ENCODE results near the gene MYO3B.

The MYO3B gene

DNA sequence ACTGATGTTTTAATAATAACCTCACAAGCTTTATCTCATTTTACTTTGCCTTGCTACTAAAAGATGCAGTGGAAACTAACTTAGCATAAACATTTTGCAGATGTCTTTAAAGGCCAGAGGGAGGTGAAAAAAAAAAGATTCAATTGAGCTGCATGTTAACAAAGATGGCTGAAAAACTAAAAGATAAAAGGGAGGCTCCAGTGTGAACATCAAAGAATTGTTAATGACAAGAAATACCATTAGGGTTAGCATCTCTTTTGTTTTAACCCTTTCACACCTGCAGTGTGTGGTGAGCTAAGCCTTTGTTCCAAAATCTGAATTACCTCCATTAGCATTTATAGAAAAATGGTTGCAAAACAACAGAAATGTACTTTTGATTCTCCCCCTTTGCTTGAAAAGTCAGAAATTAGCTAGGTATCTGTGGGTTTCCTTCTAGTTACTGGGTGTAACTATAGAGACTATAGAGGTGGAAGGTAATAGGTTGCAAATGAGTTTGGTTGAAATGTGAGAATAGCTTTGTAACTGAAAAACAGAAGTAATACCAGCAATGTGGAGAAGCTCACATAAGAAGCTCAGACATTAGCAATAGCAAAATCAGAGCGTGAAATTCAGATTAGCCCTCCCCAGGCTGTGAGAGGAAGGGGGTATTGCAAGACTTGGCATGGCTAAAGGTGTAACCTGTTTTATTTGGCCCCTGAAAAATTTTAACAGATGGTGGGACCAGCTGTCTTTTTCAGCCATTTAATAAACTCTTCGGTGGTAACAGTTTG, 502.4 kb downstream of the MYO3B start:
- TF ChIP-seq CTCF (IDR thresholded peaks at IDR 0.05; ENCODE audit: control extremely low read depth, extremely low read depth, low read depth, missing control alignments) = no peak
- CTCF ChIA-PET = interaction anchor here (1.1 to 1.6 kb wide), 4 partner anchors 98 to 273 kb away, joined by 3 read pairs; no protein-coding TSS in a partner anchor
- peak; percentile 45 for DNase-seq (ENCODE audit: extremely low spot score)
- POLR2A ChIA-PET = no interaction called here

GRCh38 chr2:170681311-170681710, 503.4 kb downstream of the MYO3B start:
- TF ChIP-seq CTCF (IDR thresholded peaks at IDR 0.05; ENCODE audit: control extremely low read depth, extremely low read depth, low read depth, missing control alignments) = no peak

DNA sequence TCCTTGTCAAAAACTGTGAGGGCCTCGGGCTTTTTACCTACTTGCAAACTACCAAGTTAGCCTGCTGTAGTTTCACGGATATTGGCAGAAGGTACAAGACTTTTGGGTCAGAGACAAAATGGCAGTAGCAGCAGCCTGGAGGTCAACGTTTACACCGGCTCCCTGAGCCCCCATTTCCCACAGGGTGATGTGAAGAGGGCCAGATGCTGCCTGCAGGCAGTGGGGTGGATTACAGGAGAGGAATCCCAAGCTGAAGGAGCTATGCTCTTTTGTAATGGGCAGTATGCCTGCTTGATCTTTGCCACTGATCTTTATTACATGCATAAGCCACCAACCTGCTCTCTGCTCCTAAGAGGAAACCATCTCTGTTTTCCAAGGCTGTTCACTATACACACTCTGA, 507.6 kb downstream of the MYO3B start:
- no peak for TF ChIP-seq CTCF (IDR thresholded peaks at IDR 0.05; ENCODE audit: control extremely low read depth, extremely low read depth, low read depth, missing control alignments)
- CTCF ChIA-PET = no interaction called here
- POLR2A ChIA-PET = no interaction called here
- DNase-seq (ENCODE audit: extremely low spot score) = no peak

More at GRCh38 chr2:170681311-170681710, 503.4 kb downstream of the MYO3B start:
- POLR2A ChIA-PET = no interaction called here
- DNase-seq (ENCODE audit: extremely low spot score) = no peak
- CTCF ChIA-PET = interaction anchor here (1.6 kb wide), 1 partner anchor 272 kb away, joined by 3 read pairs; no protein-coding TSS in a partner anchor

GRCh38 chr2:170689481-170689880, 511.5 kb downstream of the MYO3B start:
- POLR2A ChIA-PET = no interaction called here
- no peak for TF ChIP-seq CTCF (IDR thresholded peaks at IDR 0.05; ENCODE audit: control extremely low read depth, extremely low read depth, low read depth, missing control alignments)
- no peak for DNase-seq (ENCODE audit: extremely low spot score)
- CTCF ChIA-PET = no interaction called here

- no peak for DNase-seq (ENCODE audit: extremely low spot score)
- POLR2A ChIA-PET = no interaction called here
- no peak for TF ChIP-seq CTCF (IDR thresholded peaks at IDR 0.05; ENCODE audit: control extremely low read depth, extremely low read depth, low read depth, missing control alignments)
- CTCF ChIA-PET = no interaction called here
Observed at GRCh38 chr2:170690640-170691039, 512.7 kb downstream of the MYO3B start.

- ChIA-PET CTCF (no interaction called here), POLR2A (no interaction called here)
- no peak for DNase-seq (ENCODE audit: extremely low spot score)
- TF ChIP-seq CTCF (IDR thresholded peaks at IDR 0.05; ENCODE audit: control extremely low read depth, extremely low read depth, low read depth, missing control alignments) = no peak
Observed at GRCh38 chr2:170694316-170694715, 516.4 kb downstream of the MYO3B start.
